ENCODE results near the gene TRPC1.

GRCh38 chr3:142676151-142676550 is 47.7 kb upstream of the TRPC1 start:
- TF ChIP-seq EP300 (IDR thresholded peaks at IDR 0.05) (no peak), CTCF (IDR thresholded peaks at IDR 0.05) (no peak), POLR2A (IDR thresholded peaks at IDR 0.05) (no peak), POLR2AphosphoS5 (IDR thresholded peaks at IDR 0.05) (no peak)
